ENCODE results near the gene KRT33A. TPM values are rescaled to one million over a fixed set of nuclear protein-coding genes. Genes with fewer than 3 reads are reported as not detected.
A peak's percentile ranks its signal among the peaks of the same experiment; 100 is the strongest.

The KRT33A gene
- total RNA-seq, 1 experiment from 2014 or later, result not detected

DNA sequence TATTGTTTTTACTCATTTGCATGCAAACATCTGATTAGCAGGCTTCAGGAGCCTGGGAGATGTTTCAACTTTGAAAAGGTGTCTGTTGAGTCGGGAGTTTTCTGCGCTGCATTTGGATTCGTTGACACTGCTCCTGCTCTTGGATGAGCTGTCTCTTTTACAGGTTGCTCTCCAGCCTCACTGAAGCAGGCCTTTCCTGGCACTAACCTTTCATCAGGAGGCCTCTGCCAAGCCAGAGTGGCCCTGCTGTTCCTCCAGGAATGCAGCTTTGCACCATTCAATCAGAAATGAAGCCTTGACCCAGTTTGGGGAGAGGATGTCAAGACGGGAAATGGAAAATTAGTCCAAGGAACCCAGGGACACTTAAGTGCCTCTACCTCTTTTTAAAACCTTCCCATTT lies 47.6 kb downstream of the KRT33A start:
- DNase-seq (ENCODE audit: low read depth), result no peak

DNA sequence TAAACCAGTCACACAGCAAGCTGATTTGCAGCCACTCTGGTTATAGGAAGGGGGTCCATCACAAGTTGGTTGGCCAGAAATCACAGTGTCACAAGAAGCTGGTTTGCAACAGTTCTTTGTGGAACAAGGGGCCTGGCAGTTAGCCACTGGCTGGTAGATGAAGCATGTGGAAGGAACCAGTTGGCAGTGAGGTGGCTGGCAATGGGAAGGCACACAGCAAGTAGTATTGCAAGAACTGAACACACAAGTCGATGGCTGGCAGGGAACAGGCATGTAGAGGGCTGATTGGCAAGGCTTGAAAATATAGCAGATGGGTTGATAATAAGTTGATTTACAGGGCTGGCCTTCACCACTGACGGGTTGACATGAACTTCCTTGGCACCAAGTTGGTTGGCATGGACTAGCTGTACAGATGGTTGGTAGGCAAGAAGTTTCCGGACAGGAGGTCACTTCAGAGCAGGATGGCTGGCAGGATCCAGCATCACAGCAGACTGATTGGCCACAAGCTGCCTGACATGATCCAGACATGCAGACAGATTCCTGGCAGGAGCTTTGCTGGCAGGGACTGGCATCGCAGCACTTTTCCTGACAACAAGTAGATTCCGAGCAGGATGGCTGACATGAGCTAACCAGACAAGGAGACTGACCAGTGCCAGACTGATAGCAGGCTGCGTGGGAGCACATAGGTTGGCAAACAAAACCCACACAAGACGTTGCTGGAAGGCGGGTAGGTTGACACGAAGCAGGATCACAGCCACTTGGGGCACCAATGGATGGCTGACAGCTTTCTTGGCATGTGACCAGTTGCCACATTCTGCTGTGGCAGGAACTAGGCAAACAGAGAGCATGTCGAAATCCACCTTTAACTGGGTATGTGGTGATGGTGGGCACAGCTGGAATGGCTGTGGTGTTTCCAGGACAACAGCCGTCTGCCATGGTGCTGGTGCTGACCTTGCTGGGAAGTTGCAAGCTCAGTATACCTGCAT lies 48.4 kb downstream of the KRT33A start, which contains the start of gene KRTAP29-1:
TSS of gene KRTAP29-1 (minus strand) at position 936 of the 986 bp plus-strand sequence. CDS start at position 936, 0 bp downstream.
- peak; percentile 15 for DNase-seq (ENCODE audit: low read depth)

DNA sequence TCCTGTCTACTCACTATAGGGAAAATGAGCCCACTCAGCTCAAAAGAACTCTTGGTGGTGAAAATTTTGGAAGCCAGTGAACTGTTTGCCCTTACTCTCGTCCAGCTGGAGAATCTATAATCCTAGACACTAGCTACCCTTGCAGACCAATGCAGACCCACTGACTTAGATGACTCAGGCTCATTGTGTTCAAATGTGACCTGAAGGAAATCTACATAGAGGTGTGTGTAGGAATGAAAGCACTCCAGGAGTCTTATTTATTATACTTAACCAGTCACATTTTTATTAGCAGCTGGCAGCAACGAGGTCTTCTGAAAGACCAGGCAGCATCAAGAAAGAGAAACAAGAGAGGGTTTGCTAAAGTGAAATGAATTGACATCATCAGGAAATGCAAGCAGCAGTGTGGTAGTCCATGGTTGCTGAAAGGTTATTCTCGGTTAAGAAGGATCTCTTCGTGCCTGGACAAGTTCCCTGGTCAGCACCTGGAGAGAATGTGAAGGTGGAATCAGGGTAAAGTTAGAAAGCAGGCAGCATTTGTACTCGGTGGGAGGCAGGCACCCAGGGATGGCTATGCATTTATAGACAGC lies 49.3 kb downstream of the KRT33A start:
- DNase-seq (ENCODE audit: low read depth), result no peak

DNA sequence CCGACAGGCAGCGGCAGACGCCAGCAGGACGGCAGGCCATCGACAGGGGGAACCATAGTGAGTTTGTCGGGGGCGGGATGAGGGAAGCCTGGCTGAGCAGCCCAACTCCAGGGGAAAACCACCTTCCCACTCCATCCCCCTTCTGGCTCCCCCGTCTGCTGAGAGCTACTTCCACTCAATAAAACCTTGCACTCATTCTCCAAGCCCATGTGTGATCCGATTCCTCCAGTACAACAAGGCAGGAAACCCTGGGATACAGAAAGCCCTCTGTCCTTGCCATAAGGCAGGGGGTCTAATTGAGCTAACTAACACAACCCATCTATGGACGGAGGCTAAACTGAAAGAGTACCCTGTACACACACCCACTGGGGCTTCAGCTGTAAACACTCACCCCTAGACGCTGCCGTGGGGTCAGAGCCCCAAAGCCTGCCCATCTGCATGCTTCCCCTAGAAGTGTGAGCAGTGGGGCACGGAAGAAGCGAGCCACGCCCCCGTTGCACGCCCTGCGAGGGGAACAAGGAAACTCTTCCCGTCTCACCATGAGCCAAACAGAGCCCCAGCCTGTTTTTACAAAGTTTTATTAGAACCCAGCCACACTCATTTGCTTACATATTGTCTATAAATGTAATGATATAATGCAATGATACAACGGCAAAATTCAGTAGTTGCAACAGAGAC lies 52.0 kb downstream of the KRT33A start:
- no peak for DNase-seq (ENCODE audit: low read depth)

DNA sequence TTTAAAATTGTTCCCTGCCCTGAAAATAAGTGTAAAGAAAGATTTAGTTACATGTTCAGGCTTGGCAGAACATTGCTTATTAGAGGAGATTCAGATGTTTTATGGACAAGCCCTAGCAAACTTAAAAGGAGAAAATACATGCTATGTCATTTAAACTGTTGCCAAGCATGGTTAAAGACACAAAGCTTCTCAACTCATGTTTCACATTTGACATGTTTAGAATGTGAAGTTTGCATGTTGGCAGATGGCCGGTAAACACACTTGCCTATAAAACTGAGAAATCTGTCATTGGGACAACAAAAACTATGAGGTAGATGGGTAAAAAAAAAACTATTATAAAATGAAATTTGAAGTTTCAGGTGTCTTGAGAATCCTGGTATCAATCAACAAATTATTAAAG lies 53.8 kb downstream of the KRT33A start:
- no peak for DNase-seq (ENCODE audit: low read depth)

Other genes with a start within 250 kb of the KRT33A start
- gene KRTAP4-16, start 248.6 kb downstream of the KRT33A start, total RNA-seq (2014; rRNA removed), result not detected in 2 replicates
- not detected in 2 replicates for gene KRTAP4-9, start 245.4 kb downstream of the KRT33A start, total RNA-seq (2014; rRNA removed)
- gene KRTAP4-11, start 232.5 kb downstream of the KRT33A start, total RNA-seq (2014; rRNA removed), result not detected in 2 replicates
- gene KRTAP4-12, start 226.6 kb downstream of the KRT33A start, total RNA-seq (2014; rRNA removed), result not detected in 2 replicates
- not detected in 2 replicates for gene KRTAP4-6, start 210.3 kb downstream of the KRT33A start, total RNA-seq (2014; rRNA removed)
- not detected in 2 replicates for gene KRTAP4-5, start 201.0 kb downstream of the KRT33A start, total RNA-seq (2014; rRNA removed)
- not detected in 2 replicates for gene KRTAP4-4, start 190.1 kb downstream of the KRT33A start, total RNA-seq (2014; rRNA removed)
- not detected in 2 replicates for gene KRTAP4-3, start 182.6 kb downstream of the KRT33A start, total RNA-seq (2014; rRNA removed)
- gene KRTAP4-2, start 172.6 kb downstream of the KRT33A start, total RNA-seq (2014; rRNA removed), result not detected in 2 replicates
- not detected in 2 replicates for gene KRTAP4-1, start 165.9 kb downstream of the KRT33A start, total RNA-seq (2014; rRNA removed)
- not detected in 2 replicates for gene KRTAP9-1, start 160.9 kb downstream of the KRT33A start, total RNA-seq (2014; rRNA removed)
- gene KRTAP9-2, start 124.2 kb downstream of the KRT33A start, total RNA-seq (2014; rRNA removed), result not detected in 2 replicates
- not detected in 2 replicates for gene KRTAP9-3, start 118.4 kb downstream of the KRT33A start, total RNA-seq (2014; rRNA removed)
- gene KRTAP9-8, start 112.8 kb downstream of the KRT33A start, total RNA-seq (2014; rRNA removed), result not detected in 2 replicates
- not detected in 2 replicates for gene KRTAP9-4, start 101.1 kb downstream of the KRT33A start, total RNA-seq (2014; rRNA removed)
- gene KRTAP9-9, start 95.4 kb downstream of the KRT33A start, total RNA-seq (2014; rRNA removed), result not detected in 2 replicates
- gene KRTAP9-6, start 85.5 kb downstream of the KRT33A start, total RNA-seq (2014; rRNA removed), result not detected in 2 replicates
- gene KRTAP9-7, start 75.1 kb downstream of the KRT33A start, total RNA-seq (2014; rRNA removed), result not detected in 2 replicates
- not detected in 2 replicates for gene KRTAP29-1, start 48.0 kb downstream of the KRT33A start, total RNA-seq (2014; rRNA removed)
- gene KRTAP16-1, start 41.5 kb downstream of the KRT33A start, total RNA-seq (2014; rRNA removed), result not detected in 2 replicates
- gene KRTAP17-1, start 35.1 kb downstream of the KRT33A start, total RNA-seq (2014; rRNA removed), result not detected in 2 replicates
- not detected in 2 replicates for gene KRT33B, start 19.0 kb upstream of the KRT33A start, total RNA-seq (2014; rRNA removed)
- 0.29 and 1.0 TPM in 2 replicates for gene KRT34, start 31.5 kb upstream of the KRT33A start, total RNA-seq (2014; rRNA removed)
- gene KRT31, start 46.8 kb upstream of the KRT33A start, total RNA-seq (2014; rRNA removed), result not detected in 2 replicates
- gene KRT37, start 73.8 kb upstream of the KRT33A start, total RNA-seq (2014; rRNA removed), result not detected in 2 replicates
- gene KRT38, start 90.2 kb upstream of the KRT33A start, total RNA-seq (2014; rRNA removed), result not detected in 2 replicates
- not detected in 2 replicates for gene KRT32, start 116.6 kb upstream of the KRT33A start, total RNA-seq (2014; rRNA removed)
- not detected in 2 replicates for gene KRT35, start 130.3 kb upstream of the KRT33A start, total RNA-seq (2014; rRNA removed)
- gene KRT36, start 139.1 kb upstream of the KRT33A start, total RNA-seq (2014; rRNA removed), result not detected in 2 replicates
- not detected in 2 replicates for gene KRT13, start 154.8 kb upstream of the KRT33A start, total RNA-seq (2014; rRNA removed)
- 0.19 and 0.46 TPM in 2 replicates for gene KRT15, start 168.1 kb upstream of the KRT33A start, total RNA-seq (2014; rRNA removed)
- not detected in 2 replicates for gene KRT19, start 177.5 kb upstream of the KRT33A start, total RNA-seq (2014; rRNA removed)
- gene KRT9, start 221.2 kb upstream of the KRT33A start, total RNA-seq (2014; rRNA removed), result not detected in 2 replicates
- gene KRT14, start 236.1 kb upstream of the KRT33A start, total RNA-seq (2014; rRNA removed), result not detected in 2 replicates